Heart right ventricle (tissue), 16 donors: Measurements from ENCODE around the gene SOS1. TPM values are rescaled to one million over a fixed set of nuclear protein-coding genes. Genes with fewer than 3 reads are reported as not detected.

Experiments used
- ATAC-seq, 8 donors: fragments of 200-7000 bp; cut with Tn5 transposase; one replicate each; pipeline ENCODE4 v1.9.1; 2020; ENCODE audit warnings: mild to moderate bottlenecking in 8 of 8, moderate library complexity in 8 of 8, moderate number of reproducible peaks in 1 of 8
- DNase-seq, 2 donors: peaks; one replicate each; pipeline ENCODE4 v3.0.0-alpha.2; 2020
- H3K27ac ChIP-seq, 10 donors: fragments of 200-600 bp; sonication (generic) in 2 of 10; one replicate each; pipeline versions ENCODE4 v1.5.0 to v1.8.0; 2020 to 2022; ENCODE audit warnings: mild to moderate bottlenecking in 3 of 10
- H3K27me3 ChIP-seq, 7 donors: fragments of 200-600 bp; one replicate each; pipeline ENCODE4 v1.8.0; 2021 to 2022; ENCODE audit warnings: mild to moderate bottlenecking in 2 of 7
- H3K36me3 ChIP-seq, 9 donors: fragments of 200-600 bp; sonication (generic) in 1 of 9; one replicate each; pipeline versions ENCODE4 v1.5.0 to v1.8.0; 2020 to 2022; ENCODE audit warnings: mild to moderate bottlenecking in 2 of 9
- H3K4me1 ChIP-seq, 9 donors: fragments of 200-600 bp; sonication (generic) in 1 of 9; one replicate each; pipeline versions ENCODE4 v1.5.0 to v1.8.0; 2020 to 2022; ENCODE audit warnings: mild to moderate bottlenecking in 4 of 9
- H3K4me3 ChIP-seq, 10 donors: fragments of 200-600 bp; sonication (generic) in 2 of 10; one replicate each; pipeline versions ENCODE4 v1.5.0 to v1.8.0; 2020 to 2022; ENCODE audit warnings: mild to moderate bottlenecking in 7 of 10, moderate library complexity in 2 of 10
- H3K9me3 ChIP-seq, 11 donors: fragments of 200-600 bp in 10 of 11; sonication (generic) in 2 of 11; one replicate each; pipeline versions ENCODE4 v1.5.0 to v1.8.0; 2013 to 2022; ENCODE audit warnings: mild to moderate bottlenecking in 2 of 11, control low read depth in 1 of 11, moderate library complexity in 1 of 11
- CTCF ChIP-seq, 9 donors: fragments of 200-600 bp; sonication (generic) in 2 of 9; IDR thresholded peaks; one replicate each; pipeline versions ENCODE4 v1.5.0 to v1.8.0; 2021 to 2022; ENCODE audit warnings: antibody characterized with exemption in 9 of 9, mild to moderate bottlenecking in 5 of 9, moderate library complexity in 1 of 9
- WGBS, 2 donors: extraction: QIAGEN DNeasy Blood & Tissue Kit; methylation state at CpG; one replicate each; pipeline ENCODE4 v1.1.7; 2013; ENCODE audit warnings: inconsistent platforms in 1 of 2; 5-methylcytosine and 5-hydroxymethylcytosine counted together
- intact Hi-C, 10 donors: fragments of 100-400 bp; cut with DNase I; formaldehyde crosslinking; loops; one replicate each; pipeline versions ENCODE4 v1.11.1 to v1.14.2; 2022
- polyA plus RNA-seq, 2 donors: library from polyadenylated mRNA; stranded (reverse); fragments of 200-250 nt; gene quantifications; one replicate each; pipeline ENCODE4 v1.2.3, GENCODE V29; 2013
- total RNA-seq, 10 donors: library from RNA; stranded (reverse); fragmentation: NEBNext Ultra II Directional in 3 of 10; extraction: Animal tissue kit (Norgen Biotek cat#: 25700) in 3 of 10; gene quantifications; one replicate each; pipeline versions ENCODE4 v1.2.1 to v1.2.4, GENCODE V29; 2021 to 2023
- donor health status: Arrhythmogenic right ventricular cardiomyopathy.
- donor health status: ischemic (EF 13 %, LVEDD 7.1; RV severe dilation, severe dysfunction).
- donor health status: healthy with polysubstance abuse.
- donor health status: DM: no; HTN: yes; CAD: no.
- donor health status: DM: no; HTN: no; CAD: no.
- donor health status: ischemic (EF 25% LVEDD 6.9; RV normal size, moderate dysfunction).
- donor health status: ischemic (EF 25% LVEDD 5.7; RV mildly dilated, moderate dysfunction).
- donor health status: healthy.
- donor health status: DM: yes; HTN: yes; CAD: no.
- donor health status: Ischemic cardiomyopathy.
- donor health status: ischemic (EF 35%, LVEDD 5.7; RV mildly dilated, moderate dysfunction).
- donor health status: nonischemic (EF 11% LVEDD 7.7; RV severe dilation, severe dysfunction).
- donor health status: DM: yes; HTN: yes; CAD: no.
- donor health status: PGD.
- donor health status: ischemic (EF 29% LVEDD 5.4; RV normal size, mild dysfunction).
- donor health status: nonischemic (EF 23%, LVEDD 6.1; RV moderate dilation, normal function).

Gene SOS1
- total and polyA plus RNA-seq, 12 donors: 5.8 to 37.8 (median 23.1) TPM

GRCh38 chr2:38945911-38946310, 174.9 kb downstream of the SOS1 start:
- Histone ChIP-seq H3K27me3 (no peaks in the 10 kb centered on the region), H3K4me1 (peaks cover 0 to 4% (median 0%) of the 10 kb centered on the region in 9 donors), H3K9me3 (no peaks in the 10 kb centered on the region), H3K4me3 (no peak overlapping the region), H3K27ac (peak overlapping the region in 1 of 10 donors; percentile 10), H3K36me3 (no peaks in the 10 kb centered on the region)
- intact Hi-C loops: loop anchor here in 8 of 10 donors (2.0 to 10.0 kb wide), 5 partner anchors 281 to 289 kb away; no protein-coding TSS in a partner anchor
- 83 to 89% methylated on average over 5 of the region's 5 CpGs for WGBS, 2 donors
- no peak for TF ChIP-seq CTCF (IDR thresholded peaks at IDR 0.05)
- no peak for DNase-seq
- ATAC-seq: no peak

- H3K9me3 ChIP-seq: no peaks in the 10 kb centered on the region
- H3K27me3 ChIP-seq: no peaks in the 10 kb centered on the region
- intact Hi-C loops: loop anchor here in 4 of 10 donors (5.0 to 10.0 kb wide), 3 partner anchors 282 to 289 kb away; no protein-coding TSS in a partner anchor
- DNase-seq (no peak), ATAC-seq (no peak)
- peak overlapping the region in 1 of 10 donors; percentile 10 for H3K27ac ChIP-seq
- no peak overlapping the region for H3K4me3 ChIP-seq
- no peak for TF ChIP-seq CTCF (IDR thresholded peaks at IDR 0.05)
- no peaks in the 10 kb centered on the region for H3K36me3 ChIP-seq
- H3K4me1 ChIP-seq: peaks cover 0 to 4% (median 0%) of the 10 kb centered on the region in 9 donors
- WGBS, 2 donors: 82 to 89% methylated on average over 4 of the region's 4 CpGs
Observed at GRCh38 chr2:38945372-38945771, 175.5 kb downstream of the SOS1 start.

GRCh38 chr2:38943784-38944183, 177.1 kb downstream of the SOS1 start:
- intact Hi-C loops: loop anchor here in 1 of 10 donors (10.0 kb wide), 1 partner anchor 291 kb away; no protein-coding TSS in a partner anchor
- ATAC-seq (no peak), DNase-seq (no peak)
- H3K4me3 ChIP-seq: no peak overlapping the region
- H3K36me3 ChIP-seq: no peaks in the 10 kb centered on the region
- peaks cover 0 to 4% (median 0%) of the 10 kb centered on the region in 9 donors for H3K4me1 ChIP-seq
- no peak for TF ChIP-seq CTCF (IDR thresholded peaks at IDR 0.05)
- H3K27ac ChIP-seq: no peak overlapping the region
- H3K27me3 ChIP-seq: no peaks in the 10 kb centered on the region
- no peaks in the 10 kb centered on the region for H3K9me3 ChIP-seq

GRCh38 chr2:38940746-38941145, 180.1 kb downstream of the SOS1 start:
- no peaks in the 10 kb centered on the region for H3K27me3 ChIP-seq
- TF ChIP-seq CTCF (IDR thresholded peaks at IDR 0.05): no peak
- 77 to 85% methylated on average over 1 of the region's 1 CpG for WGBS, 2 donors
- H3K27ac ChIP-seq: no peak overlapping the region
- no peak overlapping the region for H3K4me3 ChIP-seq
- no peaks in the 10 kb centered on the region for H3K4me1 ChIP-seq
- DNase-seq: no peak
- H3K9me3 ChIP-seq: no peaks in the 10 kb centered on the region
- intact Hi-C loops: loop anchor here in 1 of 10 donors (10.0 kb wide), 1 partner anchor 294 kb away; no protein-coding TSS in a partner anchor
- H3K36me3 ChIP-seq: no peaks in the 10 kb centered on the region
- ATAC-seq: no peak
